ENCODE measurements around the gene ILKAP.

ILKAP gene

GRCh38 chr2:238237431-238238135 is 34.1 kb upstream of the ILKAP start:
- no peak for DNase-seq

DNA sequence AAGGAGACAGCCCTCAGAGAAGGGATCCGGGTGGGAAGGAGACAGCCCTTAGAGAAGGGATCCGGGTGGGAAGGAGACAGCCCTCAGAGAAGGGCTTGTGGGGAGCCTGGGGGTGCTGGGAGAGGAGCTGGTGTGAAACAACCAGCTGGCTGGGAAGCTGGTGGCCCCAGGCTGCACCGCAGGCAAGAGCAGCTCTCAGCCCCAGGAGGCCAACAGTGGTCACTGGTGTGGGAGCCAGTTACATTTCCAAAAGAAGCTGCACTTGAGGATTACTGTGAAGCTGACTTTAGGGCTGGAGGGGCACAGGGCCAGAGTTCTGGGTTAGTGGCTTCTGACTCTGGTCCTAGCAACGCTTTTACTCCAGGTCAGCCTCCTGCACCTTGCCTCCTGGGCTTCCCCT is 33.1 kb upstream of the ILKAP start:
- DNase-seq, result no peak

GRCh38 chr2:238235856-238236255 is 32.4 kb upstream of the ILKAP start:
- DNase-seq, result no peak

- no peak for DNase-seq
Measured at GRCh38 chr2:238235331-238235732, 31.8 kb upstream of the ILKAP start.

DNA sequence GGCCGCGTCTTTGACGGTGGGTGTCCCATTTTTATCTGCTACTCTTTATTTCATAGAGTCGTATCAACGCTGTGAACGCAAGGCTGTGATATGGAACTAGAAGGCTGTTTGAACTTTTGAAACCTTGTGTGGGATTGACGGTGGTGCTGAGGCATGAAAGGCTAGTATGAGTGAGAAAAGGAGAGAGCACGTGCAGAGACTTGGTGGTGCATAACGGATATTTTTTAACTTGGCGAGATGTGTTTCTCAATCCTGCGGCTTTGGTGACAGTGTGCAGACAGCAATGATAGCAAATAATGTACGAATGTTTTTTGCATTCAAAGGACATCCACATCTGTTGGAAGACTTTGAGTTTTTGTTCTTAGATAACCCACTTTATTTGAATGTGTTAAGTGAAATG is 30.1 kb upstream of the ILKAP start:
- DNase-seq, result no peak

DNA sequence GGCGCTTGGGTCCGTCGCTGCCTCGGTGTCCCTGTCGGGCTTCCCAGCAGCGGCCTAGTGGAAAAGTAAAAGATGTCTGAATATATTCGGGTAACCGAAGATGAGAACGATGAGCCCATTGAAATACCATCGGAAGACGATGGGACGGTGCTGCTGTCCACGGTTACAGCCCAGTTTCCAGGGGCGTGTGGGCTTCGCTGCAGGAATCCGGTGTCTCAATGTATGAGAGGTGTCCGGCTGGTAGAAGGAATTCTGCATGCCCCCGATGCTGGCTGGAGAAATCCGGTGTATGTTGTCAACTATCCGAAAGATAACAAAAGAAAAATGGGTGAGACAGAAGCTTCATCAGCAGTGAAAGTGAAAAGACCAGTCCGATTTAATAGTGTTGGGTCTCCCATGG is 28.3 kb upstream of the ILKAP start:
- DNase-seq, result no peak

DNA sequence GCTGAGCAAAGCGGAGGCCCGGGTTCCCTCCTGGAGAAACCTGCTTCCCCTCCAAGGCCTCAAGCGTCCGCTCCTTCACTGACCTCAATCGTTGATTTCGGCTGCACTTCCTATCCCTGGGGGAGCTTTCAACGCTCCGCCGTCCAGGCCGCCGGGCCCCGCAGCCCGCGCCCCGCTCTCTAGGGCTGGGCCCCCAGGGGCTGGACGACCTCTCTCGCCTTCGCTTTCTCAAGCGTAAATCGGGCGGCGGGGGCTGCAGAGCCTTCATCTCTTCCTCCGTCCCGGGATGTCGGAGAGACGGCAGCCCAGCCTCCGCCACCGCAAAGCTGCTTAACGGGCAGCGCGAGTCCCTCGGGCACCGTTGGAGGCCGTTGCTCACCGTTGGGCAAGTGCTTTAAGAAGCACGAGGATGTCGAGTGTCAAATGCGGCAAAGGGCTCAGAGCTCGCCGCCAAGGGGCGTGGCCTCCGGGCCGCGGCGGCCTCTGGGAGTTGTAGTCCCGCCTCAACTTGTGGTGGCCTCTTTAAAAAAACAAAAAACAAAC is 27.8 kb upstream of the ILKAP start:
- DNase-seq, result peak; percentile 78

DNA sequence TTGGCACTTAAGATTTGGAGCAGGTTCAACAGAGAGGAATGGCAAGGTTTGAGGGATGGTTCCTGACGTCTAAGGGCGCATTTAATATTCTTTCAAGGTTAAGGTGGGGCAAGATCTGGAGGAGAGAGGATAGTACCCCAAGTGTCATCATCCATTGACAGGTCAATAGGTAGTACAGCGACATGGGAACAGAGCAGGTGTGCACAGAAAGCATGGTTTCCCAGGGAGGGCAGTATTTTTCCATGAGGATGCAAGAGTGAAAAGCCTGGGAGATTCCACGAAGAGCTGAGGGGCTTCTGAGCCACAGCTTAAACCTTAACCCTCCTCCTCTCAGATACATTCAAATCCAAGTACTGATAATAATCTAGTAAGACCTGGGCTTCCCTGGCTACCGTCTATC is 27.2 kb upstream of the ILKAP start:
- DNase-seq, result no peak

GRCh38 chr2:238228700-238229099 is 25.2 kb upstream of the ILKAP start:
- DNase-seq, result no peak

DNA sequence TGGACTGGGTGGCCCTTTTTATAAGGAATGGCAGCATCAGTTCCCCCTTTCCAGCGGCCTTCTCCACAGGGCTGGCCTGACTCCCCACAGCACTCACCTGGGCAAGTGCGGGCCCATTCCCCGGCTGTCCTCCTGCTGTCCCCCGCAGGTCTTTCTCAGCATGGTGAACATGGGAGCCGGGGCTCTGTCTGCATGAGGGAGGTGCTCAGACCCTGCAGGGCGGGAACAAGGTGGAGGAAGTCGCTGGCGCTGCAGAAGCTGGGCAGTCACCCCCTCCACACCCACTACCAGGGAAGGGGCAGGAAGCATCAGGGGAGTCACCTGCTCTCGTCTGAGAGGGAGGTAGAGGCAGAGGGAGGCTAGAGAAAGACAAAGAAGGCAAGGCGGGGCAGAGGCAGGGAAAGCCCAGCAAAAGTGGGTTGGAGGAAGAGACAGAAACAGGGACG is 24.1 kb upstream of the ILKAP start:
- DNase-seq, result no peak

DNA sequence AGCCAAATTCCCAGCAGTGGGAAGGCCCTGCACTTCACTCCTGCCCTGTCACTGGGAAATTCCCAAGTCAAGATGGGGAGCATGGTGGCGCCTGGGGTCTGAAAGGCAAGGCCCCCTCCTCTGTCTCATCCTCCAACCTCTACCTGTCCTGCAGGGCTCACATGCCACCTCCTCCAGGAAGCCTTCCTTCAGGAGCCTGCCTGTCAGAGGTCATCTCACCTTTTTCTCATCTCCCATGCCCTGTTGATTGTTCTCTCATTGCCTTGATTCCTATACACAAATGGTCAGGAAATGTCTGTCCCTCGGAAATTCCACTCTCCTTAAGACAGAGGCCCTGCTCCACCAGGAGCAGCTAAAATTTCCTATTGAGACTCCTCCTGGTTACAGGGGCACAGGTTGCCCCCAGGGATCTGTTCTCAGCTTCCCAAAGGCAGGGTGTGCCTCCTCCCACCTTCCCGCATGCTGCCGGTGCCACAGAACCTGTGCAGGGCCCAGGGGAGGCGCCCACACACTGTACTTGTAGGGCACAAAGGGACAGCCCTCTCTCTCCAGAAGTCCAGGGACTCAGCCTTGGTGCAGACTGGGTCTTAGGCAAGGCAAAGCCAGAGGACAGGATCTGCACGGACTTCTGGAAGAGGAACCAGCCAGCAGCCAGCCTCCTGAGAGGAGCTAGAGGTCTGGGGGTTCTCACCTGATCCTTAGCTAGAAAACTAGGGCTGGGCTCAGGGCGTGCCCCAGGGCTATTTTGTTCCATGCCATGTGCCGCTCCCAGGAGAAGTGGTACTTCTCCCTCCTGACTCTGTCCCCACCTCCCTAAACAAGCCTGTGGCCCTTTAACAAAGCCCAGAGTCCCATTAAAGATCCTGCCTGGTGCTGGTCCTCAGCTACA is 23.4 kb upstream of the ILKAP start:
- no peak for DNase-seq

- no peak for DNase-seq
Measured at GRCh38 chr2:238225911-238226697, 22.6 kb upstream of the ILKAP start.

- no peak for DNase-seq
Measured at GRCh38 chr2:238225121-238225520, 21.6 kb upstream of the ILKAP start.

- DNase-seq, result no peak
Measured at GRCh38 chr2:238224356-238225035, 21.0 kb upstream of the ILKAP start.

DNA sequence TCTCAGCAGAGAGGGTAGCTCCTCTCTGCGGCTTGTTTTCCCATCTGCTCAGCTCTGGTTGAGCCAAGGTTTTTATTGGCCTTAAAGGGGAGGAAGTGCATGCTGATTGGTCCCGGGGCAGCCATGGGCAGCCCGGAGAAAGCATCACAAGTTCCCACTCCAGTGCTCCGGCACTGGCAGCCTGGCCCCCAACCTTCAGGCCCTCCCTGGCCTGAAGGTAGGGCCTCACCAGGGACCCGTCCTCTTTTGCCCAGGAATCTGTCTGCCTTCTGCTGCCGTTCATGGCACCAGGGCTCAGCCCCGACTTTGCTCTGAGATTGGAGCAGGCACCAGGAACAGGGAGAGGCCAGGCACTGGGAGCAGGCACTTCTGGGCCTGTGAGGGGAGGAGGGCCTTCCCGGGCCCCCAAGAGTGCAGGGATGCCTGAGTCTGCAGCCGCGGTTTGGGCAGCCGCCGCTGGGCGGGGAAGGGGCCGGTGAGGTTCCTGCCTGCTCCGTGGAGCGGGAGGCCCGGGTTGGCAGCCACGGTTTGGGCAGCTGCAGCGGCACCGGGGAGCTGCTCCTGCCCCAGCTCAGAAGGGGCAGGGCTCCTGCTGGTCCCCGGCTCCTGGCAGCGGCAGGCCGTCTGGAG is 17.5 kb upstream of the ILKAP start:
- DNase-seq, result no peak

DNA sequence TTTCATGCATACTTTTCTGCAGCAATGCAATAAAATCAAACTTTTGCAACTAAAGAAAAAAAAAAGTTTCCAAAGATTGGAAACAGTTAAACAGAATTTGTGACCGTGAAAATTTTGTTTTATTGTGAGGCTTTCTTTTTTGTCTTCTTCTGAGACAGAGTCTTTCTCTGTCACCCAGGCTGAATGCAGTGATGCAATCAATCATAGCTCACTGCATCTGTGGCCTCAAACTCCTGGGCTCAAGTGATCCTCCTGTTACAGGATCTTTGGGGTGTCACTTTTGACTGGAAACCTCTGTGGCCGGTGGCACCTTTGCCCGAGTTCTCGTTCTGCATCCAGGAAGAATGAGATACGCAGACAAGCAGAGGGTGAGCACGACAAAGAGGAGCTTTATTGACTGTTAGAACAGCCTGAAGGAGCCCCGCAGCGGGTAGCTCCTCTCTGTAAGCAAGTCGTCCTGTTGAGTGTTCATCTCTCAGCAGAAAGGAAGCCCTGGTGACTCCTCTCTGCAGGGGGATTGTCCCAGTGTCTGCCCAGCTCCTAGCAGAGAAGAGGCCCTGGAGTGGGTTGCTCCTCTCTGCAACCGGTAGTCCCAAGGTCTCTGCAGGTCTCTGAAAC is 16.9 kb upstream of the ILKAP start:
- DNase-seq, result no peak

DNA sequence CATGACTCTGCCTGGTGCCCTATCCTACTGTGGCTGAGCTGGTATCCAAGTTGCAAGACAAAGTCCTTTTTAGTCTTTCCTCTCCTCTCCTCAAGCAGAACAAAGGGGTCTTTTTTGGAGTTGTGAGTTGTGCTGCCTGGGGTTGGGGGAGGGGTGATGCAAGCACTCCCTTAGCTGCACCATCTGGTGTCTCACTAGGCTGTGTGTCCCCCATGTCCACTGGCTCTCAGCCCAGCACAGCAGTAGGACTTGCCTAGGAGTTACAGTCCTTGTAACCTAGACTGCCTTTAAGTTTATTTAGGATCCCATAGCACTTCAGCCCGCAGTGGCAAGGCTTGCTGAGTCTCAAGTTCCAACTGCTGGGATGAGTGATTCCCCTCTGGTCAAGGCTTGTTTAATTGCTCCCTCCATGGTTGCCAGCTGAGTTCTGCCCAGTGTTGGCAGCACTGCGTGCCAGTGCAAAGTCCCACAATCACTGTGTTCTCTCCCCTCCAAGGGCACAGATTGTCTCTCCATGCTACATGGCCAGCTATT is 13.2 kb upstream of the ILKAP start:
- no peak for DNase-seq

DNA sequence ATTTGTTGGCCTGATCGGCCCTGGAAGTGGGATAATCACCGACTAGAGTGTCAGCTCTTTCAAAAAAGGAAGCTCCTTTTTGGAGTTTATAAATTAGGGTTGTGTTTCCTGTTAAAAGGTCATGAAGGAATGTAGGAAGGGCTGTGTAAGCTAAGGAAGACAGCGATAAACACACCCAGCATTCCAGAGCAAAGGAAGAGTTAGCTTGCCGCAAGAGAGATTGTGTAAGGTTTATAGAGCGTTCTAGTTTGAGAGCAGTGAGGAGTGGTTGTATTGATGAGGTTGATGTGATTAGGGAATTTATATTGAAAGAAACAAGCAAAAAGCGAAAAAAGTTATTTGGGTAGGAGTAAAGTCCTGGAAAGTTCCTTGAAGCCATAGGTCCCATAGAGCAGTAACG is 3.5 kb upstream of the ILKAP start:
- DNase-seq, result no peak

DNA sequence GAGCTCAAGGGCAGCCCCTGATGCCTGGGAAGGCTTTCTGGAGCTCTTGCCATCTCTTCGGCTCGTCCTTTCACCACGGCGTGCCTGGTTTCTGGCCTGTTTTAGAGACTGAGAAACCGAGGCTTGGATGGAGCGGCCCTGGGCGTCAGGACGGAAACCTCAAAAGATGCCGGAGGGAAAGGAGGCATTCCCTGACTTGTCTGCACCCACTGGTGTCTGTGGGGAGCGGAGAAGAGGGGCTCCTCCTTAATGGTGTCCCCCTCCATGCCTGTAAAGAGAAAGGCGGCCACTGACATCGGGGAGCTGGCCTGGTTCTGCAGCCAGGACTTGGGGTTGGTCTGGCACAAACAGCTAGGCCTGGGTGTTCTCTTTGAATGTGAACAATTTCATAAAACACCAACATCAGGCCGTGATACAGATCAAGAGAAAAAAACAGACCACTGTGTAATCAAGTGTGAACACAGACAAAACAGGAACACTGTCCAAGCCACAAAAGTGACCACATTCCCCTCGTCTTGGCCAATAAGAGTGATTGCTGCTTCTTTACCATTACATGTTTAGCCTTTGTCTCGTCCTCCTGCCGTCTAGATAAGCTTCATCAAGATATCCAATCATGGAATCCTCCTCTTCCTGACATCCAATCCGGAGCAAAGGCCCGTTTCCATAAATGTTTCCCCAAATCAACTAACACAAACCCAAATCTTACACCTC is 633 bp upstream of the ILKAP start:
- no peak for DNase-seq

DNA sequence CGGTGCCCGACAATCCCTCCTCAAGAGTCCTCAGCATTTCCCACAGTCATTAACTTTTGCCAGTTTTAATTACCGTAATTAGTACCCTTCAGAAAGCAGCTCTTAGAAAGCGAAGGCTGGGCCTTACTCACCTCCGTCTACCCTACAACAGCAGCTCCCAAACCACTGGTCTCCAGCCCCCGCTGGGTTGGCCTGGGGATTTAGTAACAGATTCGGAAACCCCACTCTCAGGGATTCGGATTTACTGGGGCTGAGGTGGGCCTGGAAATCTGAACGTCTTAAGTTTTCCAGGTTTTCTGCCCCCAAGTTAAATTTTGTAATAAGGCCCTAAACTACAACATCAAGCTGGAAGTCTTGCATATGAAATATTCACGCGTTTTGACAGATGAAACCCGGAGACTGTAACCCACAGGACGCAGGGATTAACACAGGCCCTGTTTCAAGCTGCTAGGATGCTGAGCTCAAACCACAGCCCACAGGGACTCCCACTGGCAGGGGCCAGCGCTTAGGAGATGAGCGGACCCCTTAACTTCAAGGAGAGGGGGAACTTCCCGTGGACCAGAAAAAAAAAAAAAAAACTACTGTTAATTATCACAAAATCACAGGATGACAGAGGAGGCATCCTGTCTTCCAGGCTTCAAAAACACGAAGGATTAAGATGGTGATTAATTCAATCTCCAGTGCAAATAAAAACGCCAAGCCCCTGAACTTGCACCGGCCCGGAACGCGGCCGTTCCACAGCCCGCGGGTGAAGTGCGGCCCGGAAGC is 985 bp downstream of the ILKAP start:
- no peak for DNase-seq
